HPDE6-E6E7 (cell line): ENCODE data around the gene PDXK.

Experiments
- DNase-seq: peaks from one replicate; pipeline ENCODE4 v3.0.0; 2011; ENCODE audit warnings: missing footprints; ENCODE audit errors: extremely low spot score

The PDXK gene

DNA sequence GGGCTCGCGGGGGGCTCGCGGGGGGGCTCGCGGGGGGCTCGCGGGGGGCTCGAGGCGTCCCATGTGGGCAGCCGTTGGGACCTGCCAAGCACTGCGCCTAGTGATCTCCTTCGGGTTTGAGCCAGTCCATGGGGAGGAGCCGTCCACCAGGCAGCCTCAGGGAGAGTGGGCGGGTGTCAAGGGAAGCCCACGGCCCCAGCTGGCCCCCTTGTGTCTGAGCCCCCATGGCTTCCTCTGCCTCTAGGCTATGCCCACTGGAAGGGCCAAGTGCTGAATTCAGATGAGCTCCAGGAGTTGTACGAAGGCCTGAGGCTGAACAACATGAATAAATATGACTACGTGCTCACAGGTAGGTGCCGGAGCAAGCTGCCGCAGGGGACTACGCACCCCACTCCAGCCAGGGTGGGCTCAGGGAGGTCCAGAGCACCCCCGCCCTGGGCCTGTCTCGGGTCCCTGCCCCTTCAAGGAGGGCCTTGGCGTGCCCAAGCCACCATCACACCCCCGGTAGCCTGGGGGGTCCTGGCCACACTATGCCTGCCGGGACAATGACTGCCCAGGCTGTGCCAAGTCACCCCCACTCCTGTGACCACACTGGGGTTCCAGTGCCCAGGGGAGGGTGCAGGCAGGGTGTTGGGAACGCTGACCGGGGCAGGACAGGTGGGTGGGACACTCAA, 22.6 kb downstream of the PDXK start:
- DNase-seq: no peak

DNA sequence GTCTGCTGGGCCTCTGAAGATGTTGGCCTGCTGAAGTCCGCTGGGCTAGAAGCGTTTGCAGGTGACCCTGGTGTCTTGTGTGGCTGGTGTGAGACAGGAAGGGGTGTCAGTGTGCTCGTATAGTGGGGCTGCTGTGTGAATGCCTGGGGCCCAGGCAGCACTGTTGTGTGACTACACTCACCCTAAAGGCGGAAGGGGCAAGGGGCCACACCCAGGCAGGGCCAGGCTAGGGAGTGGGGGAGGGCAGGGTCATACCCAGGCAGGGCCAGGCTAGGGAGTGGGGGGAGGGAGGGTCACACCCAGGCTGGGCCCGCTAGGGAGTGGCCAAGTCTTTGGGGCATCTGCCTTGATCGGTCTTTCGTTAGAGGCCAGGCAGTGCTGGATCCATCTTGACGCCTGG, 25.0 kb downstream of the PDXK start:
- no peak for DNase-seq

DNA sequence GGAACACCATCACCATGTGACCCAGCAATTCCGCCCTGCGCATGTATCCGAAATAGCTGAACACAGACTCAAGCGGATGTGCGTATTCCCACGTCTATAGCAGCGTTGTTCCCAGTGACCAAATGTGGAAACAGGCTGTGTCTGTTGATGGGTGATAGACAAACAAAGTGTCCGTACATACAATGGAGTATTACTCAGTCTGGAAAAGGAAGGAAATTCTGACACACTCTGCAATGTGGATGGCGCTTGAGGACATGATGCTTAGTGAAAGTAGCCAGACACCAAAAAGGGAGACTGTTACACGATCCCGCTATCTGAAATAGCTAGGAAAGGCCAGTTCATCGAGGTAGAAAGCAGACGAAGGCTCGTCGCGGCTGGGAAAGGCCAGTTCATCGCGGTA, 25.8 kb downstream of the PDXK start:
- no peak for DNase-seq

DNA sequence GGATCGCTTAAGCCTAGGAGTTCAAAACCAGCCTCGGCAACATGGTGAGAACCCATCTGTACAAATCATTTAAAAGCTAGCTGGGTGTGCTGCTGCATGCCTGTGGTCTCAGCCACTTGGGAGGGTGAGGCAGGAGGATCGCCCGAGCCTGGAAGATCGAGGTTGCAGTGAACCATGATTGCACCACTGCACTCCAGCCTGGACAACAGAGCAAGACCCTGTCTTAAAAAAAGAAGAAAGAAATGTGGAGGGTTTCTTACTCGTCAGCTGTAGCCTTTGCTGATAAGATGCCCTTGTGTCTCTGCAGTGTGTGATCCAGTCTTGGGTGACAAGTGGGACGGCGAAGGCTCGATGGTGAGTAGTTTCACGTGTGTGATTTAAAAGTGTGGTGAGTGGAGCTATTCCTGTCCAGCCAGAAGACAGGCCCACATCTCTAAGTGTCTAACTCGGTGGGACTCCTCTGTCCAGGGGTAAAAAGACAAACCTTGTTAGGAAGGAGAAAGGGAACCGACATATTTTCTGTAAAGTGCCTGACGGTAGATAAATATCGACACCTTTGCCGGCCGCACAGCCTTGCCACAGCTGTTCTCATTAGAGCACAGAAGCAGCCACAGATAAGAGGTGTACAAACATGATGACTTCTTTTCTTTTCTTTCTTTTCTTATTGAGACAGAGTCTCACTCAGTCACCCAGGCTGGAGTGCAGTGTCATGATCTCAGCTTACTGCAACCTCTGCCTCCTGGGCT, 27.0 kb downstream of the PDXK start:
- no peak for DNase-seq

DNA sequence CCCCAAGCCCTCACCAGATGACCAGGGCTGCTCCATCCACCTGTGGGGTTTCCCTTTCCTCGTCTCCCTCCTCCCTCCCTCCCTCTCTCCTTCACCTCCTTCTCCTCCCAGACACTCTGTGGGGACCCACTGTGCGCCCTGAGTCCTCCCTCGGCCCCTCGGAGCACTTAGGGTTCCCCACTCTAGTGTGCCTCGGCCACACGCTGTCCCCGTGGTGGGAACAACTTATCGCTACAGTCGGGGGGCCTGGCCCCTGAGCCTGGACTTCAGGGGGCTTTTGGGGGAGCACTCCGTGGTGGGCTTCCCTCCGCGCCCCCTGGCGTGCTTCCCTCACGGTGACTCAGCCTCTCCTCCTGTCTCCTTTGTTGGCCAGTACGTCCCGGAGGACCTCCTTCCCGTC, 29.7 kb downstream of the PDXK start:
- no peak for DNase-seq

DNA sequence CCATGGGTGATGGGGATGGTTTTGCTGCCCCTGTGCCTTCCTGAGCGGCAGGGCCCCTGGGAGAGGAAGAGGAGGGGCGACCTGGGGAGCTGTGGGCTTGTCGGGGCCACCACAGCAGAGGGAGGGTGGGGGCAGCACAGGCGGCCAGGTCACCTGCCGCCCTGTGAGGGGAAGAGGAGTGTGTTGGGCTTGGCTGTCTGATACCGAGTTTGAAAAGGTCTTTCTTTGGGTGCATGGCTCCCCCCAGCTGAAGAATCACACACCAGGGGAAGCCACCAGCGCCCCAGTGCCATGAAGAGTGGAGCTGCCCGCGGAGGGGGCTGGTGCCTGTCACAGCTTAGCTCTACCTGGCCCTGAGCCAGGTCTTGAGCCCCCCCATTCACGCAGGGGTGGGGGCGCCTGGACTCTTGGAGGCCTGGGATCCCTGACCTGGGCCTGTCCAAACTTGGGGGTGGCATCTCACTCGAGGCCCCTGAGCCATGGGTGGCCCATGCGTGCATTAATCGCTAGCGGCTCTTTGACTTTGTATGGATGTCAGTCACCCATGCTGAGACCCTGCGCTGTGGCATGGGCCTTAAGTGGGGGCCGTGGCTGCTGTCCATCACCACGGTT, 30.8 kb downstream of the PDXK start:
- DNase-seq: no peak

DNA sequence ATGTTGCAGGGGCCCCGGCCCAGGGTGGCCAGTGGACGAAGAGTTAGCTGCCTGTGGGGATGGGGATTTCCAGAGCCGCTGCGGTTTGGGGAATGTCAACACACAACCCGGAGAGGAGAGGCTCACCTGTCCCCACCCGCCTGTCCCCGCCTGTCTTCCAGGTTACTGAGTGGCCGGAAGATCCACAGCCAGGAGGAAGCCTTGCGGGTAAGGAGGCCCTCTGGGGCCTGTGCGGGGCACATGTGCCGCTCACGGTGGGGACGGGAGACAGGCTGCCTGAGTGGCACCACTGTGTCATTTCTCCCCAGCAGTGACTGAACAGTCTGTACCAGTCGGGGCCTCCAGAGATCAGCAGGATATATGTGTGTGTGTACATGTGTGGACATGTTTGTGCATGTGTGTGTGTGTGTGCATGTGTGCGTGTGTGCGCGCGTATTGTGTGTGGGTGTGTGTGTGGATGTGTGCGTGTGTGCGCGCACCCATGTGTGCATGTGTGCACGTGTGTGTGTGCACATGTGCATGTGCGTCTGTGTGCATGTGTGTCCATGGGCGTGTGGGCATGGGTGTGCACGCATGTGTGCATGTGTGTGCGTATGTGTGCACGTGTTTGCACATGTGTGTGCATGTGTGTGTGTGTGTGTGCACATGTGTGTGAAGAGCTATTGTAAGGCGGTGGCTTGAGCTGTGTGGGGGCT, 31.6 kb downstream of the PDXK start:
- DNase-seq: no peak

DNA sequence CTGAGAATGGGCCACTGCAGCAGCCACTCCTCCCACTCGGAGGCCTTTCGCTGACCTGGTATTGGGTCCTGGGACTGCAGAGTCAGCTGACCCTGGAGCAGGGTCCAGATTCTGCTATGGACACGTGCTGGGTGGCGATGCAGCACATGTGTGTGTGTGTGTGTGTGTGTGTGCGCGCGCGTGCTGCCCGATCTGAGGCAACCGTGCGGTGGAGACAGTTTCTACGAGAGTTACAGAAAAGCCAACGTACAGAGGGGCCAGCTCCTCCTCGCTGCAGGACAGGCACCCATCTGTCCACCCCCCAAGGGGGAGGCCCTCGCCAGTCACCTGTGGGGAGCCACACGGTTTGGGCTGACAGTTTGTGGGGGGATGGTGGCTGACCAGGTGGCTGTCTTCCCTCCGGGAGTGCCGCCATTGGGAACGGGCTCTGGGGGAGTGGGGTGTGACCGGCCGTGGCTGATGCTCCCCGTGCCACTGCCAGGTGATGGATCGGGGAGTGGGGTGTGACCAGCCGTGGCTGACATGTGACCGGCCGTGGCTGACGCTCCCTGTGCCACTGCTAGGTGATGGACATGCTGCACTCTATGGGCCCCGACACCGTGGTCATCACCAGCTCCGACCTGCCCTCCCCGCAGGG, 33.1 kb downstream of the PDXK start:
- no peak for DNase-seq

DNA sequence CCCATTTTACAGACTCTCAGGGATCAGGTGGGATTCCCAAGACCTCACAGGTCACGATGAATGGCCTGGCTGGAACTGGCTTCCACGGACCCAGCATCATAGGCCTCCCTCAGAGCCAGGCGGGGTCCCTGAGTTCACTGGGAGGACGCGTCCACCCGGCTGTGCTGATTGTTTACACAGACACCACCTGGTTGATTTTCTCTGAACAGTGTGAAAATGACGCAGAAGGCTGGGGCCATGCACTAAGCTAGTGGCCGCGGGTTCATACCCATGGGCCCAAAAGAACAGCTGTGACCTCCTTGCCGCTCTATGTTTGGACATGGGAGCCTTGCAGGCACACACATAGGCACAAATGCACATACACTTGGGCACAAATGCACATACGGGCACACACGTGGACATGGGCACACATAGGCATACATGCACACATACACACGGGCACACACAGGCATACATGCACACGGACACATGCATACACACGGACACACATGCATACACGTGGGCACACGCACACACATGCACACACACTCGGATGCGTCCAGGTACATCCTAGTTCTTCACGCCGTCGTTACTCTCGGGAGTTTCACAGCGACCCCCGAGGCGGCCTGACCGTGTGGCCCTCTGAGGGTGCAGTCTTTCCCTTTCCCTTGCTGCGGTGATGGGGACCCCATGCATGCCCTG, 34.0 kb downstream of the PDXK start:
- no peak for DNase-seq

DNA sequence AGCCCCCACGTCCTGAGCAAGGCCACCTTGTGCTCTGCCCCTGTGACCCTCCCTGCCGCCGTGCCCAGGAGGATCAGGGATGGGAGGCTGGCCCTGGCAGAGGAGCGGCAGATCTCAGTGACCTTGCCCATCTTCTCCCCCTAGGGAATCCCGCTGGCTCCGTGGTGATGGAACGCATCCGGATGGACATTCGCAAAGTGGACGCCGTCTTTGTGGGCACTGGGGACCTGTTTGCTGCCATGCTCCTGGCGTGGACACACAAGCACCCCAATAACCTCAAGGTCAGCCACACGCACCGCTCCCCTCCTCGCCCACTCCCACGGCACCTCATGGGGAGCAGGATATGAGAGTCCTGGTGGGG, 34.5 kb downstream of the PDXK start:
- no peak for DNase-seq

DNA sequence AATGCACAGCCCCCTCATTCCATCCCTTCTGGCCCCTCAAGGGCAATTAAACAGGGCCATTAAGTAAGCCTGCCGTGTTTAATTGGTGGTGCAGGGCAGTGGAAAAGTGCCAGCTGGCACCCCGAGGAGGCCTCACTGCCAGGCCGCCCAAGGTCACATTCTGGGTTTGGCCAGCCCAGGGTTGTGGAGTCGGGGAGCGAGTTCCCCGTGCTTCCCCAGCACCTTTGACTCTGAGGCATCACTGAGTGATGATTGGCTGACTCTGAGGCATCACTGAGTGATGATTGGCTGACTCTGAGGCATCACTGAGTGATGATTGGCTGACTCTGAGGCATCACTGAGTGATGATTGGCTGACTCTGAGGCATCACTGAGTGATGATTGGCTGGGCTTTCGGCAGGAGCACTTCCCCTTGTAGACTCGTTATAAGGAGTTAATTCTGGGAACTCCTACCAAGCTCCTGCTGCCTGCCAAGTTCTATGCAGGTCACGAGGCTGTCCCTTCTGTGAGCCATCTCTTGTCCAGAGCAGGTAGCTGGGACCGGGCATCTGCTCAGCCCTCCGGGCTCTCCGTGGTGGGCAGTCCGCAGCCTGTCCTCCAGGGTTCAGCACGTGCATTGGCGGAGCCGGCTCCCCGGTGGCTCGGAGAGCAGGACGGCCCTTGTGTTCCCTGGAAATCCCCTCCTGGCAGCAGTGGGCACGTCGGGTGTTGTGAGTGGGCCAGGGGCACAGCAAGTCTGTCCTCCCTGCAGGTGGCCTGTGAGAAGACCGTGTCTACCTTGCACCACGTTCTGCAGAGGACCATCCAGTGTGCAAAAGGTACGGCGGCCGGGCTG, 36.2 kb downstream of the PDXK start:
- DNase-seq: no peak

DNA sequence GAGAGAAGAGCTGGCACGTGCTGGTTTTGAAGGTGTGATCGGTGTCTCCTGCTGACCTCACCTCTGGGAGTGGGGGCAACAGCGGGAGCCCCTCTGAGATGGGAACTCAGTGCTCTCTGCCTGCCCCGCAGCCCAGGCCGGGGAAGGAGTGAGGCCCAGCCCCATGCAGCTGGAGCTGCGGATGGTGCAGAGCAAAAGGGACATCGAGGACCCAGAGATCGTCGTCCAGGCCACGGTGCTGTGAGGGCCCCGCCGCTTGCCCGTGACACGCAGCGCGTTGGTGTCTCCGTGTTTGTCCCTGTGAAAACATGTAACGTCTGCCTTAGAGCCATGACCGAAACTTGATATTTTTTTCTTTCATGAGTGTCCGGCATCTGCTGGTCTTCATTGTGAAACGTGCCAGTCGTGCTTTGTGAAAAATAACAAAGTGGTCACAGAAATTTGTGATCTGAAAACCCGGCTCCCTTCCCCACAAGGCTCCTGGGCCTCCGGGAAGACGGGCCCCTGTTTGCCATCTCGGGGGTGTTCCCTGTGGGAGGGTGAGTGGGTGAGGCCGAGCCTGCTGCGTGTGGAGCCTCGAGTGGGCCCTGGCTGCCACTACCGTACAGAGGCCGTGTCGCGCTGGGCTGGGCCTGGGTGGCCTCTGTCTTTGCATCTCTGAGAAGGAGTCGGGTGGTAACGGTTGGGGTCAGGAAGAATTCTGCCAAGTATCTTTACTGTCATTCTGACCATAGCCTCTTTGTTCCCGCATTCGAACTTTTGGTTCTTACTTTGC, 37.1 kb downstream of the PDXK start:
- no peak for DNase-seq

DNA sequence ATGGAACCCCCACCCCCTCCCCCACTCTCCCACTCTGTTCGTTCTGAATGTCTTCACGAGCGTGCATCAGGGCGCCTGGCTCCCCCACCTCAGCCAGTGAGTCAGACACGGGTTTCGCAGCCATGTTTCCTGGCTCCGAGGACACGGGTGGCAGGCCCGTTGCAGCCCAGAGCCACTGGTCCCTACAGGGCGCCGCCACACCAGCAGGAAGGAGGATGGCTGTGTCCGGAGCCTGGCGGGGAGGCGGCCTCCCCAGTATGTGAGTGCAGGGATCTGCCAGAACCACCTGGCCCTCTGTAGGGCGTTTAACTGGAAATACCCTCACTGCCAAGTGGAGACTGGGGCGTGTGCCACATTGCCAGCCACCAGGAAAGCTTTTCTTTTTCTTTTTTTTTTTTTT, 38.7 kb downstream of the PDXK start:
- DNase-seq: no peak

DNA sequence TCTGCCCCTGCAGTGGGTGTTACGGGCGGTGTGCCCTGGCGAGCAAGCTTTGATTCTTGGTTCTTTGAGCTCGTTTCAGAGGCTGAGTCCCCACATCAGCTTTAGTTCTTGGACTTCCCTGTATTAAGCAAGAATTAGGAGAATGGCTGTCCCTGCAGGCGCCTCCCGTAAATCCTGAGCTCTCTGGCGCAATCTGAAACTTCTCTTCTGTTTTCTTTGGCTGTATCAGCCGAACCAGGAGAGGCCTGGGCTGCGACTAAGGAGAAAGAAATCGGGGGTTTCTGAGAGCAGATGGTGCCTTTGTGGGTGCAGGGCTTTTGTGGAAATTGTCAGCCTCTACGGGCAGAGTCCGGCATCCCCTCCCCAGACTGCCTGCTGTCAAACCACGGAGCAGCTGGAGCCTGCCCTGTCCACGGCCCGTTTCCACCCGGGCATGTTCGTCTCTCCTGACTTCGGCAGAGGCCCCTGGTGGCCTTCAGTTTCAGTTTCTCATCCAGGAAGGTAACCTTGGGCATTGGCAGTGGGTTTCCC, 39.2 kb downstream of the PDXK start:
- DNase-seq: no peak

DNA sequence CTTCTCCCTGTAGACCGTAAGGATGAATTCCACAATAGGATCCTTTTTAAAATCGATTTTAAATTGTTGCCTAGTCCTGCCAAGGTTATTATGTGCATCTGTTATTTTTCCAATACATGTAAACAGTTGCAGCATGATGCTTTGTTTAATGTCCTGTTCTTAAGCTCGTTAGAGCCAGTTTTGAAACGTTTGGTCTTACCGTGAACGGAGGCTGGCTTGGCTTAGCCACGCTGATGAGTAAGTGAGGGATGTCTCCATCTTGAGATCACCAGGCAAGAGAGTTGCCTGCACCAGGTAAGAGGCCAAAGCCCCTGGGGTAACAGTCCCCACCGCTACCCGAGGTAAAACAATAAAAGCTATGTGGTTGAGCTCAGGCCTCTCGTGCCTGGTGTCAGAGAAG, 39.9 kb downstream of the PDXK start:
- no peak for DNase-seq

DNA sequence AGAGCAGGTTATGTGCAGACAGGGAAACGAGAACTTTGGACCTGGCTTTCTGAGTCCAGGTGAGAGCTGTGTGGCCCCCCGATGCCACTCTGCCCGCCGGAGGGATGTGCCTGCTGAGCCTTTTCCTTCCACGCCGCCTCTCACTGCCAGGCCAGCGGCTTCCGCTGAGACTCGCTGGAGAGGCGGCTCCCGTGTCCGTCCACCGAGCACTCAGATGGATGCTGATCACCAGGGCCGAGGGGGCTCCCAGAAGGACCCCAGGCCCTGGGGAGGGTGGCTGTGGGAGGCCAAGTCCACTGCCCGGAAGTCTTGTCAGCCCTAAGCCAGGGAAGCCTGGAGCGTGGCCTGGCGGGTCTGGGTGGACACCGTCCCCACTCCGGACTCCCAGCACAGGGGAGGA, 40.7 kb downstream of the PDXK start:
- no peak for DNase-seq

DNA sequence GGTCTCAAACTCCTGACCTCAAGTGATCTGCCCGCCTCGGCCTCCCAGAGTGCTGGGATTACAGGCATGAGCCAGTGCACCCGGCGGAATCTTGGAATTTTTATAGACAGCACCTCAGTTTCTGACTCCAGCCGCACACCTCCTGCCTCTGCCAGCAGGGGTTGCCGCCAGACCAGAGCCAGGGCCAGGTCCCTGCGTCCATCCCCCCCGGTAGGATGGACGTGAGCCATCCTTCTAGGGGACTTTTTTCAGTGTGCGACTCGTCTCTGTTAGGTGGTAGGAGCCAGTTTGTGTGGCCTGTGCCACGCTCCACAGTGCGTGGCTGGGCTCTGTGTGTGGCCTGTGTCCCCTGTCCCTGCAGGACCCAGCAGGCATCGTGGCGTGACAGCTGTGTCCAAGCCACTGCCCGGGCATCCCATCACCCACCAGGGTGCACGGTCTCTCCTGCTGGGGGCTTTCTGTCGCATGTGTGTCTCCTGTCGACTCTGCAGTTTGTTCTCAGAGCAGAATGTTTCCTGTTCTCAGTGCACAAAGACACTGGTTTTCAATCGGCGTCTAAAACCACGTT, 41.5 kb downstream of the PDXK start:
- DNase-seq: no peak

DNA sequence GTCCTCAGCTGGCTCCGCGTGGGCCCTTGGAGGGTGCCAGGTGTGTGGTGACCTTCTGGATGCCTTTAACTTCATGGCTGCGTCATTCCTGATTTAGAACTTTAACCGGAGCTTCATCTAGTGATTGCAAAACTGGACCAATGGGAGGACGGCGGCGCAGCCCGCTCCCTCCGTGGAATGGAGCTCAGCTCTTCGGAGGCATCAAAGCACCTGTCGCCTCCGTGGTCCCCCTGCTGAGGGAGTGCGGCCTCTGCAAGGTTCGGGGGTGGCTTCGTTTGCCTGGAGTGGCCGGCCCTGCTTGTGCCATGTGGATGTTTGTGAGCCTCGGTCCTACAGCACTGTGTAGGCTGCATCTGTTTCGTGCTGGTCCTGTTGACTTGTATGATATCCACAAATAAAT, 43.0 kb downstream of the PDXK start:
- no peak for DNase-seq
